GM21367 (cell line): ENCODE results near the gene MRPS18B.
"Not testable (repeated sequence)": the region's sequence is repeated elsewhere in the genome, so short reads cannot be mapped to it uniquely, and the experiment has no call there.

Experiments
- ATAC-seq: cut with Tn5 transposase; IDR thresholded peaks from one replicate; pipeline ENCODE4 v1.9.1; 2021; ENCODE audit not compliant: unreplicated experiment

The MRPS18B gene

DNA sequence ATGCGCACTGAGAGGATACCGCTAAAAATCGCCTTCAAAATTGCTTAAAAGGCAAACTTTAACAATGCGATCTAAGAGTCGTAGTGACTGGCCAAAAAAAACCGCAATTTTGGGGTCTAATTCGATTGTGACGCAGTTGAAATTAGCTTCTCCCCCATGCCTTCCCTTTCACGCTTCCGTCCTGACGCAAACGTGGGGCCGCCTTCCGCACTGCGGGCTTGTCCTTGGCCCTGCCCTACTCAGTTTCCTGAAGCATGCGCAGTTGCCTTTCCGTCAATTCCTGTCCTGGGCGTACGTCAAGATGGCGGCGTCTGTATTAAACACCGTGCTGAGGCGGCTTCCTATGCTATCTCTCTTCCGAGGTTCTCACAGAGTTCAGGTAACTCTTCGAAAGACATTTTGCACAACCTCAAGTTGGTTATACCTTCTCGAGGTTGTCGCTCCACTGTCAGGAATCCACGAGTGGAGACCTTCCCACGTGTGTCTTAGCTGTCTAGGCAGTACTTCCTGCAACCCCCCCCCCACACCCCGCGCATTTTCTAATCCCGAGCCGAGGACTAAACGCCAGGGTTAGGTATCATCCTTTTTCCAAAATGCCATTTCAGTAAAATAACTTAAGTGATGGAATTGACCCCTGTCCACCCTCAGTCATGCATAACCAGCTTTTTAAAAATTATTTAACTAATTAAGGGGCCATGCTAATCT lies at the start of gene MRPS18B:
TSS of gene MRPS18B (plus strand) at position 276 of the 705 bp plus-strand sequence. CDS start at position 302, 26 bp downstream.
- ATAC-seq: peak; percentile 68

DNA sequence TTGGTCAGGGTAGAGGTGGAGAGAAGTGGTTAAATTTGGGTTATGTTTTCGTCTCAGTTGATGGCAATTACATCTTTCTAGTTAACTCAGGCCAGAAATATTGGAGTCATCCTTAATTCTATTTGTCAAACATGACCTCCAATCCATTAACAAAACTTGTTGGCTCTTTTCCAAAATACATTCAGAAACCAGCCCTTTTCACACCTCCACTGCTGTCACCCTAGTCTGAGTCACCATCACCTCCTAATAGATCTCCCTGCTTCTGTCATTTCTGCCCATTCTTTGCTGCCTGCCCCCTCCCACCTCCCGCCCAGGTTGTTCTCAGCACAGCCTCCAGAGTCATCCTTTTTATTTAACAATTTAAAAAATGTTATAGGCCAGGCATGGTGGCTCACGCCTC lies 49.4 kb upstream of the MRPS18B start:
- ATAC-seq: no peak

DNA sequence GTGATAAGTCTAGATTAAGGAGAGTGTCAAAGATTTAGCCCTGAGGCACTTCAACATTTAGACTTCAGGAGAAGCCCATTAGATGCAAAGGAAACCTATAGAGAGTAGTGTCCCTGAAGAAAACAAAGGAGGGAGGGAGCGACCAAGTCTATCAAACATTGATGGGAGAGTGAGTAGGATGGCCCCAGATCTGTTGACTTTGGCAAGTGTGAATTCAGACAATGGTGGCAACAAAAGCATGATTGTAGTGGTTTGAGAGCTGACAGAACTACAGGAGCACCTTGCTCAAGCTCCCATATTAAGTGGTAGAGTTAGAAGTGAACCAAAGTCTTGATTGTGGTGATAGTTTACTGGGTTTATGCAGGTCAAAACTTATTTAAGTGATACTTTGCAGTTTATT lies 47.4 kb upstream of the MRPS18B start:
- no peak for ATAC-seq

DNA sequence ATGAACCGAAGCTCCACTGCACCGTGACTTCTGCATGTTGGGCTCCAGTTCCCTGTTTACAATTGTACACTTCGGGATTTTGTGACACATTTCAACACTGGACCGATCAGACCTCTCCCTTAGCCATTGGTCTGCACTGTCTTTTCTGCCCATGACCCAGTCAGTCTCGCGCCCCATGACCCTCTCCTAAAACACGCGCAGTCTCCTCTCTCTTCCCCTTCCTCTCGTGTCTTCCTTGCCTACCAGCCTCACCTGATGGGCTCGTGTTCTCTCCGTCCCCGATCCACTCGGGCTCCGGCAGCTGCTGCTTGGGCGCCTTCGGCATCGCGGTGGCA lies 46.9 kb upstream of the MRPS18B start:
- ATAC-seq: peak; percentile 20

DNA sequence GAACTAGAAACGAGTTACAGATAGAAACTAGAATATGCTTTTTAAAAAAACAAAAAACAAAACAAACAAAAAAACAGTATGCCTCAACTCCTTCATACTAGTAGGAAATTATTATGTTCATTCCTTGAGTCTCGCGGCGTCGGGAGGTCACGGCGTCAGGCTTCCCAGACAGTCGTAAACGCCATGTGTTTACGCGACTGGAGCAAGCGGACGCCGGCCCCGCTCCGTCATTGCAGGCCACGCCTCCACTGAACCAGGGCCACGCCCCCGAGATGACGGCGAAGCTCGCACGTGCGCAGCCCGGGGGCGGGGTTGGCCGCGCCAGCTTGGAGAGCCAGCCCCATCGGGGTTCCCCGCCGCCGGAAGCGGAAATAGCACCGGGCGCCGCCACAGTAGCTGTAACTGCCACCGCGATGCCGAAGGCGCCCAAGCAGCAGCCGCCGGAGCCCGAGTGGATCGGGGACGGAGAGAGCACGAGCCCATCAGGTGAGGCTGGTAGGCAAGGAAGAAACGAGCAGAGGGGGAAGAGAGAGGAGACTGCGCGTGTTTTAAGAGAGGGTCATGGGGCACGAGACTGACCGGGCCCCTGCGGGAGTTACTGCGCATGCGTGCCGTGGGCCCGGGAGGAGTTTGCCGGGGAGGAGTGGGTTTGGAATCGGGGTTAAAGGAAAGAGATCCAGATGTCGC lies 46.4 kb upstream of the MRPS18B start, which contains the start of gene ABCF1:
TSS of gene ABCF1 (plus strand) at position 368 of the 687 bp plus-strand sequence. CDS start at position 414, 46 bp downstream.
- peak; percentile 79 for ATAC-seq

DNA sequence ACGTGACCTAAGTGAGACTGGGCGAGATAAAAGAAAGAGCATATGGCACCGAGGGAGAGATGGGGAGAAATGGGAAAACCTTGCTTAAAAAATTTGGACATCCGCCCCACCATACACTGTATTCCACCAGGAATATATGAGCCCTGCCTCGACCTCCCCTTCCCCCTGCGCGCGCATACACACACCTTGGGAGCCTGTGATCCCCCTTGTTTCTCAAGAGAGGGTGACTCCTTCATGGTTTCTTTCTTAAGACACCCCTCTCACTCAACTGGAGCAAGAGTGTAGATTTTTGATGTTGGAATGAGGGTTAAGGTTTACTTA lies 45.9 kb upstream of the MRPS18B start:
- ATAC-seq: no peak

DNA sequence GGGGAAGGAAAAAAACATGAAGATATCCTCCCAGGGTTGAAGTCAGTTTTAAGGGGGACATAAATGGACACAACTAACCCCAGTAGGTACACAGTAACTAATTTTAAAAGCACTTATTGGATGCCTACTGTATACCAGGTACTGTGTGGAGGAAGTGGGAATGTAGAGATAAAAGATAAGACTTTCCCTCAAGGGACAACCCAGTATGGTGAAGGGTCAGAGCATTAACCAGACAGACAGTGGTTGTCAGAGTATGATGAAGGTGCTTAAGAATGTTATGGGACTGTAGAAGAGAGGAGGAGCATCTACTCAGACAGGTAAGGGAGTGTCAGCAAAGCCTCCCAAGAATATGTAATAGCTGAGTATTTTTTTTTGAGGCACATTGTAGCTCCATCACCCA lies 45.5 kb upstream of the MRPS18B start:
- no peak for ATAC-seq

DNA sequence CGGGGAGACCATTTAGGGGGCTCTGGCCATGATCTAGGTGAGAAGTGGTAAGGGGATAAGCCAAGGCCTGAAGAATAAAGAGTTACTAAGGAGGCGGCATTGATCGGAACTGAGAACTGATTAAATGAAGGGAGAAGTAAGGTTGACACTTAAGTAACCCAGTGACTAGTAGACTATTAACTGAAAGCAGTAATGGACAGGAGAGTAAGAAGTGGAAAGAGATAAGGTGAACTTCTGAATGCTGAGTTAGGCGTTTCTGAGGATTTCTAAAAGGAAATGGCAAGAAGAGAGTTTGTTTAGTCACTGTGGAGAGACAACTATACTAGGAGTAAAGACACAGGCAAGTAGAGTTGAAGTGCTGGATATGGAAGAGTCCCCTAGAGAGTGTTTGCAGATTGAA lies 44.5 kb upstream of the MRPS18B start:
- ATAC-seq: no peak

DNA sequence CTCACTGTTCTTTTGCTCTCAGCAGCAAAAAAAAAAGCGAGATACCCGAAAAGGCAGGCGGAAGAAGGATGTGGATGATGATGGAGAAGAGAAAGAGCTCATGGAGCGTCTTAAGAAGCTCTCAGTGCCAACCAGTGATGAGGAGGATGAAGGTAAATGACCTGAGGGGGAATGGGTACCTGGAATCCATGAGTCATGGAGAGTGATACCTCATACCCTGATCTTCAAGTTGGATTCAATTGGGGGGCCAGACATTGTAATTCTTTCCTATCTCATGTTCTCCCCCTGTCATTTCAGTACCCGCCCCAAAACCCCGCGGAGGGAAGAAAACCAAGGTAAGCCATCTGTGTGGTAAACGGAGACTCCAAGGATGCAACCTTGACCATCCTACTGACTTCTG lies 39.6 kb upstream of the MRPS18B start:
- ATAC-seq: no peak

DNA sequence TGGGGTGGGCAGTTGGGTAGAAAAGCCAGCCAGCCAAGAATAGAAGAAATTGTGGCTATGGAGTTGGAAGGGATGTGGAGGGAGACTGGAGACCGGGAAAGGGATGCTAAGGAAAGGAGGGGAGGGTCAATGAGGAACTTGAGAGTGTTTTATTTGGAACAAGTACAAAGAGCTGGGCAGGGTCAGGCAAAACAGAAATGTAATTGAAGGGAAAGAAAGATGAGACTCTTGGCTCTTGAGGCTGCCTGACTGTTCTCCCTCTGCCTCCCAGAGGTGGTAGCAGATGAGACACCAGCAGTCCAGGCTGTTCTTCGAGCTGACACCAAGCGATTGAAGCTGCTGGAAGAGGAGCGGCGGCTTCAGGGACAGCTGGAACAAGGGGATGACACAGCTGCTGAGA lies 33.7 kb upstream of the MRPS18B start:
- no peak for ATAC-seq

DNA sequence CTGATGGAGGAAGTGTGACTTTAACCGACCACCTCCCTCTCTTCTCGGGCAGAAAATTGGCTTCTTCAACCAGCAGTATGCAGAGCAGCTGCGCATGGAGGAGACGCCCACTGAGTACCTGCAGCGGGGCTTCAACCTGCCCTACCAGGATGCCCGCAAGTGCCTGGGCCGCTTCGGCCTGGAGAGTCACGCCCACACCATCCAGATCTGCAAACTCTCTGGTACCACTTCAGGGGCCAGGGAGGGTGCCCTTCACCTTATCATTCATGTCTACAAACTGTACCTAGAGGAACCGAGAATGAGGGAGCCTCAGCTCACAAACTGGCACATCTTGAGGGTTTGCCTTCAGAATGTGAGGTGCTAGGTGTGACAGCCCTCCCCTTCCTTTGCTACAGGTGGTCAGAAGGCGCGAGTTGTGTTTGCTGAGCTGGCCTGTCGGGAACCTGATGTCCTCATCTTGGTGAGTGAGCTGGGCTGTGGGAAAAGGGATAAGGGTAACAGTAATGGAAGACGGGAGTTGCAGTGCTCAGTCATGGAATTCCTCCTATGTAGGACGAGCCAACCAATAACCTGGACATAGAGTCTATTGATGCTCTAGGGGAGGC lies 27.8 kb upstream of the MRPS18B start:
- ATAC-seq: no peak

DNA sequence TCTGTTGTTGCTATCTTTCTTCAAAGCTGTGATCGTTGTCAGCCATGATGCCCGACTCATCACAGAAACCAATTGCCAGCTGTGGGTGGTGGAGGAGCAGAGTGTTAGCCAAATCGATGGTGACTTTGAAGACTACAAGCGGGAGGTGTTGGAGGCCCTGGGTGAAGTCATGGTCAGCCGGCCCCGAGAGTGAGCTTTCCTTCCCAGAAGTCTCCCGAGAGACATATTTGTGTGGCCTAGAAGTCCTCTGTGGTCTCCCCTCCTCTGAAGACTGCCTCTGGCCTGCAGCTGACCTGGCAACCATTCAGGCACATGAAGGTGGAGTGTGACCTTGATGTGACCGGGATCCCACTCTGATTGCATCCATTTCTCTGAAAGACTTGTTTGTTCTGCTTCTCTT lies 27.1 kb upstream of the MRPS18B start:
- ATAC-seq: no peak

DNA sequence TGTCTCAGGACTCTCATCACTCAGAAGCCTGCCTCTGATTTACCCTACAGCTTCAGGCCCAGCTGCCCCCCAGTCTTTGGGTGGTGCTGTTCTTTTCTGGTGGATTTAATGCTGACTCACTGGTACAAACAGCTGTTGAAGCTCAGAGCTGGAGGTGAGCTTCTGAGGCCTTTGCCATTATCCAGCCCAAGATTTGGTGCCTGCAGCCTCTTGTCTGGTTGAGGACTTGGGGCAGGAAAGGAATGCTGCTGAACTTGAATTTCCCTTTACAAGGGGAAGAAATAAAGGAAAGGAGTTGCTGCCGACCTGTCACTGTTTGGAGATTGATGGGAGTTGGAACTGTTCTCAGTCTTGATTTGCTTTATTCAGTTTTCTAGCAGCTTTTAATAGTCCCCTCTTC lies 26.6 kb upstream of the MRPS18B start:
- ATAC-seq: no peak

DNA sequence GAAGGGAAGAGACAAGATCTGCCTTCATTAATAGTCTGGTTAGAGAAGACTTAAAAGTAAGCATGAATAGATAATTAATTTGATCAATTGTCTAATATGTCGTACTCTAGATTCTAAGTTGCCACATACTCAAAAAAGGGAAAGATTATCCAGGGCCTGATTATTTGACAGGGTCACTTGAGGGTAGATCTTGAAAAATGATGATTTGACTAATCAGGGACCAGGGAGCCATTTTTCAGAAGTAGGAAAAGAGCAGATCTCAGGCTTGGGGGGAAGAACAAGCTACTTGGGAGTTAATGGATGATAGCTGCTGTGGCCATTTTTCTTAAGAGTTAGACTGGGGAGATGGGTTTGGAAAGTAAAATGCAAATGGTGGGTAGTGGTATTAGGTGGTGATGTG lies 25.4 kb upstream of the MRPS18B start:
- ATAC-seq: no peak

DNA sequence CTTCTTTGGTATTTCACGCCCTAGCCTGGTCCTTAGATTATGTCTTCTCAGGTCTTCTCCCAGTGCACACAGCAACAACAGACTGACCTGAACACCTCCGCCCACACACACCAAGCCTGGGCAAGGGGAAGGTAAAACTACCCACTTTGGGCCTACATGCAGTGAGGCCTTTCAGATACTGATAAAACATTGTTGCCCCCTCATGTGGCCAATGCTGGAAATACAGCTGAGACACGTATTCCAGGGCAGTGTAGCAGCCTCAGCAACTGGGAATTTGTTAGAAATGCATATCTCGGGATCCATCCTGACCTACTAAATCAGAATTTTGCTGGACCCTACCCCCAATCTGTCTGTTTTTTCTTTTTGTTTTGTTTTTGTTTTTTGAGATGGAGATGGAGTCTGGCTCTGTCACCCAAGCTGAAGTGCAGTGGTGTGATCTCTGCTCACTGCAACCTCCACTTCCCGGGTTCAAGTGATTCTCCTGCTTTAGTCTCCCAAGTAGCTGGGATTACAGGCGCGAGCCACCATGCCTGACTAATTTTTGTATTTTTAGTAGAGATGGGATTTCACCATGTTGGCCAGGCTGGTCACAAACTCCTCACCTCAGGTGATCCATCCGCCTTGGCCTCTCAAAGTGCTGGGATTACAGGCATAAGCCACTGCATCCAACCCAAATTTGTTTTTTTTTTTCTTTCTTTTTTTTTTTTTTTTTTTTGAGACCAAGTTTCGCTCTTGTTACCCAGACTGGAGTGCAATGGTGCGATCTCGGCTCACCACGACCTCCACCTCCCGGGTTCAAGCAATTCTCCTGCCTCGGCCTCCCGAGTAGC lies 20.1 kb upstream of the MRPS18B start:
- ATAC-seq: not testable (repeated sequence)

DNA sequence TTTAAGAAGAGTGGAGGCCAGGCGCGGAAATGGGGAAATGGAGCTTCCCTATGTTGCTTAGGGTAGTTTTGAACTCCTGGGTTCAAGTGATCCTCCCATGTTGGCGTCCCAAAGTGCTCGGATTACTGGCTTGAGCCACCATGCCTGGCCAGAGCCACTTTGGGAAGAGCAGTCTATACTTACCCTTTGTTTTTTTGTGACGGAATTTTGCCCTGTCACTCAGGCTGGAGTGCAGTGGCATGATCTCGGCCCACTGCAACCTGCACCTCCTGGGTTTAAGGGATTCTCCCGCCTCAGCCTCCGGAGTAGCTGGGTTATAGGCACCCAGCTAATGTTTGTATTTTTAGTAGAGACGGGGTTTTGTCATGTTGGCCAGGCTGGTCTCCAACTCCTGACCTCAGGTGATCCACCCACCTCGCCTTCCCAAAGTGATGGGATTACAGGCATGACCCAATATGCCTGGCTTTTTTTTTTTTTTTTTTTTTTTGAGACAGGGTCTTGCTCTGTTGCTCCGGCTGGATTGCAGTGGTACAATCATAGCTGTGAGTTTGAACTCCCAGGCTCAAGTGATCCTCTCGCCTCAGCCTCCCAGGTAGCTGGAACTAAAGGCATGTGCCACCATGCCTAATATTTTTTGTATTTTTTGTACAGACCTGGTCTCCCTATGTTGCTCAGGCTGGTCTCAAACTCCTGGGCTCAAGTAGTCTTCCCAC lies 18.6 kb upstream of the MRPS18B start:
- no peak for ATAC-seq

DNA sequence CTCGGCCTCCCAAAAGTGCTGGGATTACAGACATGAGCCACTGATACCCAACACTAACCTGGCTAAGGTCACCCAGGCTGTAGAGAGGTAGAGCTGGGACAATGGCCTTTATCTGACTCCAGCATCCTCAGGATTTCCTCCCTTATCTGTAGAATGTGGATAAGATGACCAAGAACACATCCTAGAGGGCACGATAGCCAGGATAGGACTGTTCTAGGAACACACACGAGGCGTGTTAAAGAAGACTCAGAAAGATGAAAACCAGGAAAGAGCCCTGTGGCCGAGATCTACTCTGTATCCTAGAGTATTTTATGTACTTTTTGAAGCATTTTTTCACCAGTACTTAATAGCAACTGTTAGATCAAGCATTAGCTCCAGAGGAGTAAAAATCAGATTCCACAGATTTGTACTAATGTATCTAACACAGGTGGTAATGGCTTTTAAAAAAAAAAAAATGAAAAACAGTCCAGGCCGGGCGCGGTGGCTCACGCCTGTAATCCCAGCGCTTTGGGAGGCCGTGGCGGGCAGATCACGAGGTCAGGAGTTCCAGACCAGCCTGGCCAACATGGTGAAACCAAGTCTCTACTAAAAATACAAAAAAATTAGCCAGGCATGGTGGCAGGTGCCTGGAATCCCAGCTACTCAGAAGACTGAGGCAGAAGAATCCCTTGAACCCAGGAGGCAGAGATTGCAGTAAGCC lies 17.9 kb upstream of the MRPS18B start:
- no peak for ATAC-seq

DNA sequence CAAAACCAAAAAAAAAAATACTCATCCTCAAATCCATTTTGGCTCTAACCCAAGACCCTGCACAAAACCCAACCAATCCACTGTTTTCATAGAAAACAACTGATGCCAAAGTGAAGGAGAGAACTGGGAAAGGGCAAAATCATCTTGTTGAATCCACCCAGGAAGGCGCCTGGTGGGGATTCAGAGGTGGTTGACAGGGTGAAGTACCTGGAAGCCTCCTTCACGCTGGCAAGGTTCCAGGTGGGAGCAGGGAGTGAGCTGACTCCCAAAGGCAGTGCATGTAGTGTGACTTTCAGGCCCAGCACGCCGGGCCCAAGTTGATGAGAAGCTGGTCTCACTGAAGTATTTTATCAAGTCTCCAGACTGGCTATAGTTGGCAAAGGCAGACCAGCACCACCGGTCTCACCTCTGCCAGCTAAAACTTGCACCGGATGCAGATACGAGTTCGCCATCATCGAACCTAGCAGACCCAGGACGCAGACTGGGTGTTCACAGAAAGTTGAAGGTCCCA lies 17.1 kb upstream of the MRPS18B start:
- ATAC-seq: no peak

DNA sequence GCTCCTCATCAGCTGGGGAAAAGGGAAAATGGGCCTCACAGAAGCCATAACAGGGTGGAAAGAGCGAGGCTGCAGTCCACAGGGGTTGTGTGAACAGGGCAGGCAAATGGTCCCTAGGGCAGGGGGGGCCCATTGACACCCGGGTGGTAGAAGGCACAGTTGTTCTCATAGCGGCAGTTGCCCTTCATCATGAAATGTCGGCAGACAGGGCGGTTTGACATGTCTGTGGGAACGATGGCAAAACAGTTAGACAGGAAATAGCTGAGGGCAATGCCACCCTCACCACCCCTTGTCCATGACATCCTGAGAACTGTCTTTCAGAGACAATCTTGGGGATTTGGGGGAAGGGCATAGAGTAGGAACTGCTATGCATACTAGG lies 16.2 kb upstream of the MRPS18B start:
- ATAC-seq: no peak
